ENCODE results near the gene SEMA3B.

GRCh38 chr3:50318615-50319014 lies 49.7 kb downstream of the SEMA3B start:
- TF ChIP-seq TCF7L2 (IDR thresholded peaks at IDR 0.05; ENCODE audit: borderline replicate concordance, low read depth, low read length) (no peak), CTCF (tag by site-specific recombination; IDR thresholded peaks at IDR 0.05) (no peak)
